Upper lobe of right lung (tissue), 1 donor: ENCODE results near the gene NCOA5. TPM values are rescaled to one million over a fixed set of nuclear protein-coding genes. Genes with fewer than 3 reads are reported as not detected.

Experiments used
- ATAC-seq: fragments of 200-7000 bp; cut with Tn5 transposase; one replicate; pipeline ENCODE4 v1.9.1; 2020; ENCODE audit warnings: mild to moderate bottlenecking, moderate library complexity
- DNase-seq: peaks from one replicate; pipeline ENCODE4 v3.0.0-alpha.2; 2020
- H3K27ac ChIP-seq: fragments of 200-600 bp; one replicate; pipeline ENCODE4 v1.8.0; 2022
- H3K27me3 ChIP-seq: fragments of 200-600 bp; one replicate; pipeline ENCODE4 v1.8.0; 2022; ENCODE audit warnings: mild to moderate bottlenecking
- H3K36me3 ChIP-seq: fragments of 200-600 bp; one replicate; pipeline ENCODE4 v1.8.0; 2022
- H3K4me1 ChIP-seq: fragments of 200-600 bp; one replicate; pipeline ENCODE4 v1.8.0; 2022
- H3K4me3 ChIP-seq: fragments of 200-600 bp; one replicate; pipeline ENCODE4 v1.8.0; 2022; ENCODE audit warnings: mild to moderate bottlenecking
- H3K9me3 ChIP-seq: fragments of 200-600 bp; one replicate; pipeline ENCODE4 v1.8.0; 2022
- intact Hi-C: fragments of 100-400 bp; cut with DNase I; formaldehyde crosslinking; loops from one replicate; pipeline ENCODE4 v1.11.0; 2022
- total RNA-seq: library from RNA; stranded (reverse); fragmentation: NEBNext Ultra II Directional; extraction: Animal tissue kit (Norgen Biotek cat#: 25700); gene quantifications from one replicate; pipeline ENCODE4 v1.2.1, GENCODE V29; 2021
- TF ChIP-seq, protein P1 (sequence below): fragments of 200-600 bp; IDR thresholded peaks from one replicate; pipeline ENCODE4 v1.8.0; 2022; ENCODE audit warnings: antibody characterized with exemption
- donor health status: DM: no; HTN: yes; CAD: no; lungs with severe emphysema.

NCOA5 gene
- total RNA-seq, 1 donor from 2014 or later: 28.7 TPM

- Histone ChIP-seq H3K9me3 (no peaks in the 10 kb centered on the region), H3K27me3 (peaks cover 30% of the 10 kb centered on the region)
- TF ChIP-seq, protein P1, sequence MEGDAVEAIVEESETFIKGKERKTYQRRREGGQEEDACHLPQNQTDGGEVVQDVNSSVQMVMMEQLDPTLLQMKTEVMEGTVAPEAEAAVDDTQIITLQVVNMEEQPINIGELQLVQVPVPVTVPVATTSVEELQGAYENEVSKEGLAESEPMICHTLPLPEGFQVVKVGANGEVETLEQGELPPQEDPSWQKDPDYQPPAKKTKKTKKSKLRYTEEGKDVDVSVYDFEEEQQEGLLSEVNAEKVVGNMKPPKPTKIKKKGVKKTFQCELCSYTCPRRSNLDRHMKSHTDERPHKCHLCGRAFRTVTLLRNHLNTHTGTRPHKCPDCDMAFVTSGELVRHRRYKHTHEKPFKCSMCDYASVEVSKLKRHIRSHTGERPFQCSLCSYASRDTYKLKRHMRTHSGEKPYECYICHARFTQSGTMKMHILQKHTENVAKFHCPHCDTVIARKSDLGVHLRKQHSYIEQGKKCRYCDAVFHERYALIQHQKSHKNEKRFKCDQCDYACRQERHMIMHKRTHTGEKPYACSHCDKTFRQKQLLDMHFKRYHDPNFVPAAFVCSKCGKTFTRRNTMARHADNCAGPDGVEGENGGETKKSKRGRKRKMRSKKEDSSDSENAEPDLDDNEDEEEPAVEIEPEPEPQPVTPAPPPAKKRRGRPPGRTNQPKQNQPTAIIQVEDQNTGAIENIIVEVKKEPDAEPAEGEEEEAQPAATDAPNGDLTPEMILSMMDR: no peak
These were observed 35.2 kb downstream of the NCOA5 start for GRCh38 chr20:46054606-46055005.

GRCh38 chr20:46053416-46053815 is 36.3 kb downstream of the NCOA5 start:
- ATAC-seq (no peak), DNase-seq (no peak)
- Histone ChIP-seq H3K27ac (no peak overlapping the region), H3K36me3 (no peaks in the 10 kb centered on the region), H3K4me3 (no peak overlapping the region), H3K27me3 (peaks cover 30% of the 10 kb centered on the region), H3K9me3 (no peaks in the 10 kb centered on the region), H3K4me1 (peaks cover 5% of the 10 kb centered on the region)
- intact Hi-C loops: no loop called here
- TF ChIP-seq, protein P1: no peak

More at GRCh38 chr20:46054606-46055005, 35.2 kb downstream of the NCOA5 start:
- no peaks in the 10 kb centered on the region for H3K36me3 ChIP-seq
- no peak overlapping the region for H3K4me3 ChIP-seq
- ATAC-seq: no peak
- intact Hi-C loops: no loop called here
- DNase-seq: no peak
- H3K27ac ChIP-seq: no peak overlapping the region
- peaks cover 14% of the 10 kb centered on the region for H3K4me1 ChIP-seq

DNA sequence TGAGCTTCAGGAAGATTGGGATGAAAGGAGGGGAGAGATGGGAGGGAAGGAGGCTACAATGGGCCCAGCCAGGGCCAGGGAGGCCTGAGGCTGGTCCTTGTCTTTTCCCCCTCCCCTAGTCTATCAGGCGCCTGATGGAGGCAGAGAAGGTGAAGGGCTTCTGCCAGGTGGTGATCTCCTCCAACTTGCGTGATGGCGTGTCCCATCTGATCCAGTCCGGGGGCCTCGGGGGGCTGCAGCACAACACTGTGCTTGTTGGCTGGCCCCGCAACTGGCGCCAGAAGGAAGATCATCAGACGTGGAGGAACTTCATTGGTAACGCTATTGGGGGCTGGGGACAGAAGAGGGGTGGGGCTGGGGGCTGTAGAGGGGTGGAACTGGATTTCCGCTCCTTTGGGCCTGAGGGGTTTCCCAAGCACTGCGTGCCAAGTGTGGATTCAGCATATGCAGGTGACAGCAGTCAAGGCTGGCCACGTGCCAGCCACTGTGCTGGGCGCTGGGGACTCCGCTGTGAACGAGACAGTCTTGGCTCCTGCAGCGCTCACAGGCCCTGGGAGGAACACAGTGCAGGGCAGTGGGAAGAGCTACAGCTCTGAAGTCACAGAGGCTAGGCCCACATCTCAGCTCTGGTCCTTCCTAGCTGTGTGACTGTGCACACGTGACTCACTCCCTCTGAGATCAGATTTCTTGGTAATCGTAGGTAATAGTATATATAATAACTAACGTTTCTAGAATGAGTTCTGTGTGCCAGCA is 38.0 kb downstream of the NCOA5 start:
- Histone ChIP-seq H3K4me3 (no peak overlapping the region), H3K27me3 (peaks cover 29% of the 10 kb centered on the region), H3K36me3 (no peaks in the 10 kb centered on the region), H3K9me3 (no peaks in the 10 kb centered on the region), H3K27ac (no peak overlapping the region), H3K4me1 (no peaks in the 10 kb centered on the region)
- intact Hi-C loops: no loop called here
- no peak for DNase-seq
- TF ChIP-seq, protein P1: no peak
- no peak for ATAC-seq

DNA sequence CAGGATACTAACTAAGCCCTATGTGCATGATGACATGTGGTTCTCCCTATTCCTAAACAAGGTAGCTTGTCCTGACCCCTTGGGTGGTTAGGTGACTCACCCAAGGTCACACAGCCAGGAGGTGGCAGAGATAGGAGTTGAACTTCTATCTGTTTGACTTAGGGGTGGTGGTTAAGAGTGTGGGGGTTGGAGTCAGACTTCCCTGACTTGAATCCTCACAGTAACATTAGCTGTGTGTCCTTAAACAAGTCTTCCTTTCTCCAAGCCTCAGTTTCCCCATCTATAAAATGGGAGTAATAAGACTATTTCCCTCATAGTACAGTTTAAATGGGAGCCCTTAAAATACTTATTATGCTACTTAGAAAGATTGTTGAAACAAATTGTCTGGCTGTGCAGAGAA is 38.9 kb downstream of the NCOA5 start:
- TF ChIP-seq, protein P1: no peak
- Histone ChIP-seq H3K27ac (no peak overlapping the region), H3K4me1 (no peaks in the 10 kb centered on the region), H3K27me3 (peaks cover 23% of the 10 kb centered on the region), H3K36me3 (no peaks in the 10 kb centered on the region), H3K9me3 (no peaks in the 10 kb centered on the region), H3K4me3 (no peak overlapping the region)
- DNase-seq (no peak), ATAC-seq (no peak)
- intact Hi-C loops: no loop called here

DNA sequence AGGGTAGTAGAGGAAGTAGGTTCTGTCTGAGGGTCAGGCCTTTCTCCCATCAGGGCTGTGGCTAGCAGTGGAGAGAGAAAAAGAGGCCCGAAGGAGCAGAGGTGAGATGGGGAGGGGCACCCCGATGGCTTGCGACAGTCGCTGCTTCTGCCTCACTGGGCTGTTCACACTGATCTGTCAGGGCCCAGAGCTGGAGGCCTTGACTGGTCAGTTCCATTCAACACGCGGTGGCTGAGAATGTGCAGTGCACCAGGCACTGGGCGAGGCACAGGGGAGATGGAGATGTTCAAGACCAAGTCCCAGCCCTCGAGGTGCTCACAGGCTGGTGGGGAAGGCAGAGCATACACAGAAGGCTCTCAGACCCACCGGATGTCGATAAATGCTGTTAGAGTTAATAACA is 39.3 kb downstream of the NCOA5 start:
- H3K27me3 ChIP-seq: peaks cover 18% of the 10 kb centered on the region
- ATAC-seq (no peak), DNase-seq (no peak)
- H3K36me3 ChIP-seq: no peaks in the 10 kb centered on the region
- intact Hi-C loops: no loop called here
- no peak overlapping the region for H3K27ac ChIP-seq
- H3K9me3 ChIP-seq: no peaks in the 10 kb centered on the region
- TF ChIP-seq, protein P1: no peak
- H3K4me1 ChIP-seq: no peaks in the 10 kb centered on the region
- H3K4me3 ChIP-seq: no peak overlapping the region
